ENCODE measurements around the gene NXPH2. TPM values are rescaled to one million over a fixed set of nuclear protein-coding genes. Genes with fewer than 3 reads are reported as not detected.

The NXPH2 gene
- not detected in 2 replicates for total RNA-seq

GRCh38 chr2:138779781-138780445, at the start of gene NXPH2:
NXPH2 (minus strand) TSS chr2:138780390; CDS start chr2:138780241, 149 bp downstream.
- DNase-seq (ENCODE audit: low read depth in 2 of 2): no peak

- DNase-seq (ENCODE audit: low read depth in 2 of 2): peak; percentile 14 to 40
These were observed 49.2 kb upstream of the NXPH2 start for GRCh38 chr2:138829326-138829919.

GRCh38 chr2:138827426-138828054, 47.4 kb upstream of the NXPH2 start:
- DNase-seq (ENCODE audit: low read depth in 2 of 2): peak; percentile 70 to 76

GRCh38 chr2:138823666-138824065, 43.5 kb upstream of the NXPH2 start:
- no peak for DNase-seq (ENCODE audit: low read depth in 2 of 2)

- DNase-seq (ENCODE audit: low read depth in 2 of 2): no peak
These were observed 39.8 kb upstream of the NXPH2 start for GRCh38 chr2:138819964-138820363.

- DNase-seq (ENCODE audit: low read depth in 2 of 2): no peak
These were observed 38.4 kb upstream of the NXPH2 start for GRCh38 chr2:138818556-138818955.

- DNase-seq (ENCODE audit: low read depth in 2 of 2): peak in 1 of 2 donors; percentile 23
These were observed 34.1 kb upstream of the NXPH2 start for GRCh38 chr2:138814123-138814898.

- DNase-seq (ENCODE audit: low read depth in 2 of 2): no peak
These were observed 31.2 kb upstream of the NXPH2 start for GRCh38 chr2:138811431-138811830.

- no peak for DNase-seq (ENCODE audit: low read depth in 2 of 2)
These were observed 14.5 kb upstream of the NXPH2 start for GRCh38 chr2:138794724-138795123.

GRCh38 chr2:138787053-138787666, 7.0 kb upstream of the NXPH2 start:
- peak; percentile 31 to 56 for DNase-seq (ENCODE audit: low read depth in 2 of 2)

- no peak for DNase-seq (ENCODE audit: low read depth in 2 of 2)
These were observed 2.2 kb upstream of the NXPH2 start for GRCh38 chr2:138782383-138782782.

GRCh38 chr2:138780908-138781307, 718 bp upstream of the NXPH2 start:
- DNase-seq (ENCODE audit: low read depth in 2 of 2): no peak

GRCh38 chr2:138780446-138780880, 273 bp upstream of the NXPH2 start:
- no peak for DNase-seq (ENCODE audit: low read depth in 2 of 2)

GRCh38 chr2:138779406-138779780, 797 bp downstream of the NXPH2 start:
- DNase-seq (ENCODE audit: low read depth in 2 of 2): no peak

GRCh38 chr2:138777996-138778395, 2.2 kb downstream of the NXPH2 start:
- no peak for DNase-seq (ENCODE audit: low read depth in 2 of 2)

GRCh38 chr2:138775736-138776135, 4.5 kb downstream of the NXPH2 start:
- DNase-seq (ENCODE audit: low read depth in 2 of 2): no peak

- DNase-seq (ENCODE audit: low read depth in 2 of 2): no peak
These were observed 8.7 kb downstream of the NXPH2 start for GRCh38 chr2:138771534-138771933.

- no peak for DNase-seq (ENCODE audit: low read depth in 2 of 2)
These were observed 13.1 kb downstream of the NXPH2 start for GRCh38 chr2:138767101-138767500.

- no peak for DNase-seq (ENCODE audit: low read depth in 2 of 2)
These were observed 13.7 kb downstream of the NXPH2 start for GRCh38 chr2:138766464-138766863.

GRCh38 chr2:138763971-138764370, 16.2 kb downstream of the NXPH2 start:
- DNase-seq (ENCODE audit: low read depth in 2 of 2): no peak

GRCh38 chr2:138762533-138762932, 17.7 kb downstream of the NXPH2 start:
- no peak for DNase-seq (ENCODE audit: low read depth in 2 of 2)

GRCh38 chr2:138760676-138761075, 19.5 kb downstream of the NXPH2 start:
- DNase-seq (ENCODE audit: low read depth in 2 of 2): no peak

Measured in lung microvascular endothelial cell (primary cell).